ENCODE measurements around the gene ZNF112.

DNA sequence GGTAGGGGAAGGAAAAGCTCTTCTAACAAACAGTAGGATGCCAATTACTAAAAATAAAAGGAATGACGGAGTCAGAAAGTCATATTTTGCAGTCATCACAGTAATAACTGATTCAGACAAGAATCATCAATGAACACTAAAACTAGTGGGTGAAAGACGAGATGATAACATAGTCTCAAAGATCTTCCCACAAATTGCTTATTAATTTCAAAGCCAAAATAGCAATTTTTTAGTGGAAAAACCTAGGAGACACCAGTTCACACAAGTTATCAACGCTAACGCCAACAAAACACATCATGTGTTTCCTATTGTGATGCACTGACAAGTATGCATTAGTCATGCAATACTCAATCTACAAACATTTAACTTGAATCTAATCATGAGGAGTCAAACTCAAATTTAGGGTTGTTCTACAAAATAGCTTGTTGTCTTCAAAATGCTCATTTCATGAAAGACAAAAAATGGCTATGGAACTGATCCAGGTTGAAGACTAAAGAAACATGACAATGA lies 78.2 kb downstream of the ZNF112 start:
- TF ChIP-seq, protein P1, sequence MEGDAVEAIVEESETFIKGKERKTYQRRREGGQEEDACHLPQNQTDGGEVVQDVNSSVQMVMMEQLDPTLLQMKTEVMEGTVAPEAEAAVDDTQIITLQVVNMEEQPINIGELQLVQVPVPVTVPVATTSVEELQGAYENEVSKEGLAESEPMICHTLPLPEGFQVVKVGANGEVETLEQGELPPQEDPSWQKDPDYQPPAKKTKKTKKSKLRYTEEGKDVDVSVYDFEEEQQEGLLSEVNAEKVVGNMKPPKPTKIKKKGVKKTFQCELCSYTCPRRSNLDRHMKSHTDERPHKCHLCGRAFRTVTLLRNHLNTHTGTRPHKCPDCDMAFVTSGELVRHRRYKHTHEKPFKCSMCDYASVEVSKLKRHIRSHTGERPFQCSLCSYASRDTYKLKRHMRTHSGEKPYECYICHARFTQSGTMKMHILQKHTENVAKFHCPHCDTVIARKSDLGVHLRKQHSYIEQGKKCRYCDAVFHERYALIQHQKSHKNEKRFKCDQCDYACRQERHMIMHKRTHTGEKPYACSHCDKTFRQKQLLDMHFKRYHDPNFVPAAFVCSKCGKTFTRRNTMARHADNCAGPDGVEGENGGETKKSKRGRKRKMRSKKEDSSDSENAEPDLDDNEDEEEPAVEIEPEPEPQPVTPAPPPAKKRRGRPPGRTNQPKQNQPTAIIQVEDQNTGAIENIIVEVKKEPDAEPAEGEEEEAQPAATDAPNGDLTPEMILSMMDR (IDR thresholded peaks at IDR 0.05) = no peak
- TF ChIP-seq GABPA (IDR thresholded peaks at IDR 0.05; ENCODE audit: low read depth) = no peak
- TF ChIP-seq POLR2AphosphoS5 (IDR thresholded peaks at IDR 0.05; ENCODE audit: low read depth, low read length) = no peak
- TF ChIP-seq, protein P2, sequence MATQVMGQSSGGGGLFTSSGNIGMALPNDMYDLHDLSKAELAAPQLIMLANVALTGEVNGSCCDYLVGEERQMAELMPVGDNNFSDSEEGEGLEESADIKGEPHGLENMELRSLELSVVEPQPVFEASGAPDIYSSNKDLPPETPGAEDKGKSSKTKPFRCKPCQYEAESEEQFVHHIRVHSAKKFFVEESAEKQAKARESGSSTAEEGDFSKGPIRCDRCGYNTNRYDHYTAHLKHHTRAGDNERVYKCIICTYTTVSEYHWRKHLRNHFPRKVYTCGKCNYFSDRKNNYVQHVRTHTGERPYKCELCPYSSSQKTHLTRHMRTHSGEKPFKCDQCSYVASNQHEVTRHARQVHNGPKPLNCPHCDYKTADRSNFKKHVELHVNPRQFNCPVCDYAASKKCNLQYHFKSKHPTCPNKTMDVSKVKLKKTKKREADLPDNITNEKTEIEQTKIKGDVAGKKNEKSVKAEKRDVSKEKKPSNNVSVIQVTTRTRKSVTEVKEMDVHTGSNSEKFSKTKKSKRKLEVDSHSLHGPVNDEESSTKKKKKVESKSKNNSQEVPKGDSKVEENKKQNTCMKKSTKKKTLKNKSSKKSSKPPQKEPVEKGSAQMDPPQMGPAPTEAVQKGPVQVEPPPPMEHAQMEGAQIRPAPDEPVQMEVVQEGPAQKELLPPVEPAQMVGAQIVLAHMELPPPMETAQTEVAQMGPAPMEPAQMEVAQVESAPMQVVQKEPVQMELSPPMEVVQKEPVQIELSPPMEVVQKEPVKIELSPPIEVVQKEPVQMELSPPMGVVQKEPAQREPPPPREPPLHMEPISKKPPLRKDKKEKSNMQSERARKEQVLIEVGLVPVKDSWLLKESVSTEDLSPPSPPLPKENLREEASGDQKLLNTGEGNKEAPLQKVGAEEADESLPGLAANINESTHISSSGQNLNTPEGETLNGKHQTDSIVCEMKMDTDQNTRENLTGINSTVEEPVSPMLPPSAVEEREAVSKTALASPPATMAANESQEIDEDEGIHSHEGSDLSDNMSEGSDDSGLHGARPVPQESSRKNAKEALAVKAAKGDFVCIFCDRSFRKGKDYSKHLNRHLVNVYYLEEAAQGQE (IDR thresholded peaks at IDR 0.05; ENCODE audit: low read depth, low read length) = no peak
- TF ChIP-seq NRF1 (IDR thresholded peaks at IDR 0.05; ENCODE audit: low read depth, low read length) = no peak
- TF ChIP-seq EZH2phosphoT487 (IDR thresholded peaks at IDR 0.05; ENCODE audit: borderline replicate concordance, low read depth) = no peak
- no peak for TF ChIP-seq RFX5 (IDR thresholded peaks at IDR 0.05; ENCODE audit: low read length)
- TF ChIP-seq FOXM1 (IDR thresholded peaks at IDR 0.05; ENCODE audit: low read depth) = no peak
- no peak for TF ChIP-seq FOSL2 (IDR thresholded peaks at IDR 0.05; ENCODE audit: borderline replicate concordance, low read depth)
- TF ChIP-seq YY1 (IDR thresholded peaks at IDR 0.05; ENCODE audit: low read depth) = no peak
- TF ChIP-seq MXI1 (IDR thresholded peaks at IDR 0.05; ENCODE audit: low read depth, low read length) = no peak
- TF ChIP-seq RAD21 (IDR thresholded peaks at IDR 0.05; ENCODE audit: low read length) = no peak
- no peak for TF ChIP-seq CHD2 (IDR thresholded peaks at IDR 0.05; ENCODE audit: low read length, partially characterized antibody)

Measured in SK-N-SH (cell line).